Endometrium (tissue), 2 donors: ENCODE measurements around the gene RAB11FIP3.
"Not testable (repeated sequence)": the region's sequence is repeated elsewhere in the genome, so short reads cannot be mapped to it uniquely, and the experiment has no call there.

Experiments used
- FAIRE-seq: peaks from 2 replicates; lab custom pipeline; 2012; peaks lifted over from hg19 to GRCh38; lab: Jason Lieb, UNC
- donor health status: control.
- donor health status: control.

Gene RAB11FIP3

GRCh38 chr16:467249-467871 is 41.9 kb downstream of the RAB11FIP3 start:
- FAIRE-seq, result not testable (repeated sequence)

GRCh38 chr16:468068-468821 is 42.8 kb downstream of the RAB11FIP3 start:
- no peak for FAIRE-seq

- not testable (repeated sequence) for FAIRE-seq
Observed at GRCh38 chr16:469459-469858, 44.0 kb downstream of the RAB11FIP3 start.

- no peak for FAIRE-seq
Observed at GRCh38 chr16:470418-470817, 45.0 kb downstream of the RAB11FIP3 start.

GRCh38 chr16:471353-472198 is 46.1 kb downstream of the RAB11FIP3 start:
- FAIRE-seq, result no peak

- no peak for FAIRE-seq
Observed at GRCh38 chr16:472199-472504, 46.7 kb downstream of the RAB11FIP3 start.

GRCh38 chr16:473046-474043 is 47.9 kb downstream of the RAB11FIP3 start:
- FAIRE-seq, result no peak

- no peak for FAIRE-seq
Observed at GRCh38 chr16:474420-475122, 49.1 kb downstream of the RAB11FIP3 start.

GRCh38 chr16:476039-476438 is 50.6 kb downstream of the RAB11FIP3 start:
- no peak for FAIRE-seq

GRCh38 chr16:477301-478157 is 52.1 kb downstream of the RAB11FIP3 start:
- FAIRE-seq, result no peak

- FAIRE-seq, result not testable (repeated sequence)
Observed at GRCh38 chr16:478287-478686, 52.8 kb downstream of the RAB11FIP3 start.

GRCh38 chr16:482468-483185 is 57.2 kb downstream of the RAB11FIP3 start:
- no peak for FAIRE-seq

GRCh38 chr16:483341-484075 is 58.1 kb downstream of the RAB11FIP3 start:
- FAIRE-seq, result no peak

GRCh38 chr16:489606-490005 is 64.2 kb downstream of the RAB11FIP3 start:
- no peak for FAIRE-seq

GRCh38 chr16:490768-491167 is 65.3 kb downstream of the RAB11FIP3 start:
- no peak for FAIRE-seq

GRCh38 chr16:491220-491919 is 65.9 kb downstream of the RAB11FIP3 start:
- no peak for FAIRE-seq

GRCh38 chr16:492211-492875 is 66.9 kb downstream of the RAB11FIP3 start:
- no peak for FAIRE-seq

- peak; percentile 95 for FAIRE-seq
Observed at GRCh38 chr16:494676-495075, 69.2 kb downstream of the RAB11FIP3 start.
